ENCODE measurements around the gene DGKI.

The DGKI gene

GRCh38 chr7:137345799-137346449, 500.9 kb downstream of the DGKI start:
- no peak for DNase-seq (ENCODE audit: low read depth, low spot score)
- H3K27ac ChIP-seq = no peak overlapping the region

GRCh38 chr7:137343281-137343841, 503.4 kb downstream of the DGKI start, which contains the start of gene PTN:
Gene PTN (minus strand): TSS chr7:137343733. CDS start chr7:137254973, 88,760 bp downstream.
- DNase-seq (ENCODE audit: low read depth, low spot score) = no peak
- no peak within 1 kb of the TSS for H3K27ac ChIP-seq

GRCh38 chr7:137342828-137343261, 503.9 kb downstream of the DGKI start:
- no peak for DNase-seq (ENCODE audit: low read depth, low spot score)
- H3K27ac ChIP-seq = no peak overlapping the region

- no peak for DNase-seq (ENCODE audit: low read depth, low spot score)
- H3K27ac ChIP-seq = no peak overlapping the region
These were observed 504.5 kb downstream of the DGKI start for GRCh38 chr7:137342265-137342664.

GRCh38 chr7:137337902-137338301, 508.9 kb downstream of the DGKI start:
- H3K27ac ChIP-seq = no peak overlapping the region
- no peak for DNase-seq (ENCODE audit: low read depth, low spot score)

GRCh38 chr7:137335814-137336213, 511.0 kb downstream of the DGKI start:
- no peak overlapping the region for H3K27ac ChIP-seq
- DNase-seq (ENCODE audit: low read depth, low spot score) = peak; percentile 5

GRCh38 chr7:137331378-137331777, 515.4 kb downstream of the DGKI start:
- DNase-seq (ENCODE audit: low read depth, low spot score) = no peak
- no peak overlapping the region for H3K27ac ChIP-seq
